Endodermal cell (in vitro differentiated cells): Measurements from ENCODE around the gene SNRPA. TPM values are rescaled to one million over a fixed set of nuclear protein-coding genes. Genes with fewer than 3 reads are reported as not detected.

ENCODE experiments used
- DNase-seq: peaks from one replicate; pipeline ENCODE4 v3.0.0-alpha.2; 2017
- H3K27ac ChIP-seq: 2 replicates; pipeline ENCODE4 v1.5.1; 2013; ENCODE audit warnings: mild to moderate bottlenecking, low read depth, low read length, moderate library complexity
- H3K27me3 ChIP-seq: 2 replicates; pipeline ENCODE4 v1.6.1; 2013; ENCODE audit warnings: mild to moderate bottlenecking, low read length, moderate library complexity; ENCODE audit not compliant: insufficient read depth, control insufficient read depth, poor library complexity, severe bottlenecking
- H3K36me3 ChIP-seq: 2 replicates; pipeline ENCODE4 v1.7.0; 2013; ENCODE audit warnings: mild to moderate bottlenecking, low read length, moderate library complexity; ENCODE audit not compliant: control insufficient read depth, insufficient read depth
- H3K4me1 ChIP-seq: one replicate; pipeline ENCODE4 v1.7.0; 2013; ENCODE audit warnings: low read length; ENCODE audit not compliant: control insufficient read depth, insufficient read depth
- H3K4me3 ChIP-seq: 2 replicates; pipeline ENCODE4 v1.5.1; 2013; ENCODE audit warnings: mild to moderate bottlenecking, low read length, moderate library complexity
- H3K9ac ChIP-seq: 2 replicates; pipeline ENCODE4 v1.6.1; 2013; ENCODE audit warnings: mild to moderate bottlenecking, low read length, moderate library complexity; ENCODE audit not compliant: poor library complexity, severe bottlenecking; ENCODE audit errors: extremely low read depth
- H3K9me3 ChIP-seq: 2 replicates; pipeline ENCODE4 v1.6.1; 2013; ENCODE audit warnings: mild to moderate bottlenecking, low read length, moderate library complexity; ENCODE audit not compliant: control insufficient read depth
- H3K27ac Mint-ChIP-seq: 2 replicates; pipeline ENCODE4 v1.8.0; 2020; ENCODE audit warnings: mixed read lengths
- H3K27me3 Mint-ChIP-seq: 2 replicates; pipeline ENCODE4 v1.8.0; 2021; ENCODE audit warnings: mild to moderate bottlenecking, mixed read lengths; ENCODE audit not compliant: insufficient read depth
- H3K36me3 Mint-ChIP-seq: 2 replicates; pipeline ENCODE4 v1.8.0; 2020; ENCODE audit warnings: low read depth, mixed read lengths
- H3K4me1 Mint-ChIP-seq: 2 replicates; pipeline ENCODE4 v1.8.0; 2020; ENCODE audit warnings: mixed read lengths
- H3K4me3 Mint-ChIP-seq: 2 replicates; pipeline ENCODE4 v1.8.0; 2020; ENCODE audit warnings: mild to moderate bottlenecking, moderate library complexity, mixed read lengths
- H3K9me3 Mint-ChIP-seq: 2 replicates; pipeline ENCODE4 v1.8.0; 2020; ENCODE audit warnings: mild to moderate bottlenecking, mixed read lengths
- CTCF ChIP-seq: fragments of 200-600 bp; sonication (generic); conservative IDR thresholded peaks from 2 replicates; pipeline ENCODE4 v1.5.0; 2021; ENCODE audit warnings: antibody characterized with exemption, mild to moderate bottlenecking
- WGBS, 2 experiments: methylation state at CpG; one replicate each; pipeline versions ENCODE4 v1.1.5 to v1.1.7; 2013; ENCODE audit warnings: missing lambda C conversion rate in 2 of 2, mixed read lengths in 1 of 2; ENCODE audit not compliant: insufficient coverage in 1 of 2, insufficient read length in 1 of 2; 5-methylcytosine and 5-hydroxymethylcytosine counted together
- total RNA-seq, 2 donors: library from RNA; stranded (reverse); fragmentation: NEBNext Ultra II Directional in 1 of 2; extraction: Animal tissue kit (Norgen Biotek cat#: 25700) in 1 of 2; gene quantifications; 2 replicates in 1 of 2; 3 replicates in 1 of 2; pipeline ENCODE4 v1.2.1, GENCODE V29; 2021

The SNRPA gene
- total RNA-seq, 2 donors from 2014 or later, result 160 to 199 TPM

- Mint-ChIP-seq H3K27ac (peak overlapping the region; percentile 76), H3K4me3 (no peak overlapping the region), H3K27me3 (no peaks in the 10 kb centered on the region), H3K9me3 (no peaks in the 10 kb centered on the region), H3K4me1 (peaks cover 3% of the 10 kb centered on the region), H3K36me3 (peaks cover 30% of the 10 kb centered on the region)
- H3K27me3 ChIP-seq, result no peaks in the 10 kb centered on the region
- peaks cover 23% of the 10 kb centered on the region for H3K36me3 ChIP-seq
- peak overlapping the region; percentile 72 for H3K27ac ChIP-seq
- no peaks in the 10 kb centered on the region for H3K4me1 ChIP-seq
- no peak for DNase-seq
- WGBS, 2 experiments, result 90 to 91% methylated on average over 4 to 6 of the region's 6 CpGs
- no peaks in the 10 kb centered on the region for H3K9me3 ChIP-seq
- H3K4me3 ChIP-seq, result no peak overlapping the region
- TF ChIP-seq CTCF, result no peak
- H3K9ac ChIP-seq, result no peak overlapping the region
Observed at GRCh38 chr19:40740747-40741146, 10.3 kb upstream of the SNRPA start.

GRCh38 chr19:40741527-40742390, 9.2 kb upstream of the SNRPA start:
- H3K36me3 Mint-ChIP-seq, result peaks cover 24% of the 10 kb centered on the region

GRCh38 chr19:40742477-40742876, 8.5 kb upstream of the SNRPA start:
- no peak overlapping the region for H3K9ac ChIP-seq
- peak; percentile 16 for TF ChIP-seq CTCF
- no peak for DNase-seq
- no peaks in the 10 kb centered on the region for H3K4me1 ChIP-seq
- H3K4me3 Mint-ChIP-seq, result no peak overlapping the region
- no peaks in the 10 kb centered on the region for H3K27me3 Mint-ChIP-seq
- H3K9me3 ChIP-seq, result no peaks in the 10 kb centered on the region
- no peaks in the 10 kb centered on the region for H3K9me3 Mint-ChIP-seq
- H3K27ac Mint-ChIP-seq, result no peak overlapping the region
- H3K36me3 ChIP-seq, result peaks cover 13% of the 10 kb centered on the region
- peaks cover 19% of the 10 kb centered on the region for H3K36me3 Mint-ChIP-seq
- WGBS, 2 experiments, result 92 to 96% methylated on average over 13 to 17 of the region's 17 CpGs
- H3K27ac ChIP-seq, result no peak overlapping the region
- H3K4me1 Mint-ChIP-seq, result peaks cover 3% of the 10 kb centered on the region
- H3K27me3 ChIP-seq, result no peaks in the 10 kb centered on the region
- H3K4me3 ChIP-seq, result no peak overlapping the region

More at GRCh38 chr19:40741527-40742390, 9.2 kb upstream of the SNRPA start:
- Mint-ChIP-seq H3K9me3 (no peaks in the 10 kb centered on the region), H3K4me1 (peaks cover 3% of the 10 kb centered on the region), H3K27ac (peak overlapping the region; percentile 11), H3K27me3 (no peaks in the 10 kb centered on the region), H3K4me3 (no peak overlapping the region)
- Histone ChIP-seq H3K9me3 (no peaks in the 10 kb centered on the region), H3K4me1 (no peaks in the 10 kb centered on the region), H3K9ac (no peak overlapping the region), H3K4me3 (no peak overlapping the region), H3K36me3 (peaks cover 20% of the 10 kb centered on the region), H3K27ac (no peak overlapping the region), H3K27me3 (no peaks in the 10 kb centered on the region)
- DNase-seq, result no peak
- WGBS, 2 experiments, result 92 to 100% methylated on average over 3 to 10 of the region's 10 CpGs
- TF ChIP-seq CTCF, result no peak
